ENCODE data around the gene FREM1. TPM values are rescaled to one million over a fixed set of nuclear protein-coding genes. Genes with fewer than 3 reads are reported as not detected.

FREM1 gene
- total and polyA plus RNA-seq, 2 of the 13 experiments (the other 11 are each of a cell fraction or from before 2014, with no cell fraction given), result 64.3 to 202 TPM

DNA sequence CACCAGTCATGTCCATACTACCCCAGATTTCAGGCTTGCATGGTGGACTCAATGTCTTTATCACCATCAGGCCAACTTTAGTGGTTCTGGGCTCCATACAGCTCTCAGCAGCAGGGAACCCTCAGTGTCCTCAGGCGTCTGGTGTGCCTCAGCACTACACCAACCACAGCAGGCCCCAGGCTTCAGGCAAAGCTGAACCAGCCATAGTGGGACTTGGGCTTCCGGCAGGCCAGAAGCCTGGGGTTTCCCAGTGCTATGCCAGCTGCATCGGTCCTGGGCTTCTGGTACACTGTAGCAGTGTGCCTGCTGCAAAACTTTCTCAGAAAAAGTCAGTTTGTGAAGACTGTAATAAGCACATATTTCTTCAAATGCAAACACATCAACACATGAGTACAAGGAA is 205.9 kb downstream of the FREM1 start:
- 13% methylated on average over 3 of the region's 3 CpGs for WGBS (ENCODE audit: low lambda C conversion rate)

More for the DNA sequence above, 205.9 kb downstream of the FREM1 start:
- ChIA-PET CTCF (ENCODE audit: low intra/inter-chr PET ratio, low total read pairs) (no interaction called here), POLR2A (no interaction called here)
- TF ChIP-seq ZNF160 (CRISPR knock-in tag; IDR thresholded peaks at IDR 0.05) (no peak), SMARCE1 (IDR thresholded peaks at IDR 0.05; ENCODE audit: borderline replicate concordance) (no peak), MAF1 (CRISPR knock-in tag; IDR thresholded peaks at IDR 0.05; ENCODE audit: borderline replicate concordance) (no peak), TCF12 (IDR thresholded peaks at IDR 0.05) (no peak), TCF12 (CRISPR knock-in tag; IDR thresholded peaks at IDR 0.05) (no peak), KLF15 (CRISPR knock-in tag; IDR thresholded peaks at IDR 0.05; ENCODE audit: borderline replicate concordance) (no peak), ZBTB7B (CRISPR knock-in tag; IDR thresholded peaks at IDR 0.05) (no peak), ZC3H4 (CRISPR knock-in tag; IDR thresholded peaks at IDR 0.05; ENCODE audit: borderline replicate concordance) (no peak), DNMT3B (CRISPR knock-in tag; conservative IDR thresholded peaks at IDR 0.05) (no peak), GABPB1 (CRISPR knock-in tag; IDR thresholded peaks at IDR 0.05) (no peak), ZNF615 (CRISPR knock-in tag; IDR thresholded peaks at IDR 0.05; ENCODE audit: borderline replicate concordance) (no peak), PRPF4 (IDR thresholded peaks at IDR 0.05; ENCODE audit: low read depth, low read length, poor library complexity, severe bottlenecking) (no peak)
- TF ChIP-seq, protein P1, sequence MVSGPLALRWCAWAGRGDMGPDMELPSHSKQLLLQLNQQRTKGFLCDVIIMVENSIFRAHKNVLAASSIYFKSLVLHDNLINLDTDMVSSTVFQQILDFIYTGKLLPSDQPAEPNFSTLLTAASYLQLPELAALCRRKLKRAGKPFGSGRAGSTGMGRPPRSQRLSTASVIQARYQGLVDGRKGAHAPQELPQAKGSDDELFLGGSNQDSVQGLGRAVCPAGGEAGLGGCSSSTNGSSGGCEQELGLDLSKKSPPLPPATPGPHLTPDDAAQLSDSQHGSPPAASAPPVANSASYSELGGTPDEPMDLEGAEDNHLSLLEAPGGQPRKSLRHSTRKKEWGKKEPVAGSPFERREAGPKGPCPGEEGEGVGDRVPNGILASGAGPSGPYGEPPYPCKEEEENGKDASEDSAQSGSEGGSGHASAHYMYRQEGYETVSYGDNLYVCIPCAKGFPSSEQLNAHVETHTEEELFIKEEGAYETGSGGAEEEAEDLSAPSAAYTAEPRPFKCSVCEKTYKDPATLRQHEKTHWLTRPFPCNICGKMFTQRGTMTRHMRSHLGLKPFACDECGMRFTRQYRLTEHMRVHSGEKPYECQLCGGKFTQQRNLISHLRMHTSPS (CRISPR knock-in tag; IDR thresholded peaks at IDR 0.05; ENCODE audit: low read depth), result no peak
- TF ChIP-seq, protein P2, sequence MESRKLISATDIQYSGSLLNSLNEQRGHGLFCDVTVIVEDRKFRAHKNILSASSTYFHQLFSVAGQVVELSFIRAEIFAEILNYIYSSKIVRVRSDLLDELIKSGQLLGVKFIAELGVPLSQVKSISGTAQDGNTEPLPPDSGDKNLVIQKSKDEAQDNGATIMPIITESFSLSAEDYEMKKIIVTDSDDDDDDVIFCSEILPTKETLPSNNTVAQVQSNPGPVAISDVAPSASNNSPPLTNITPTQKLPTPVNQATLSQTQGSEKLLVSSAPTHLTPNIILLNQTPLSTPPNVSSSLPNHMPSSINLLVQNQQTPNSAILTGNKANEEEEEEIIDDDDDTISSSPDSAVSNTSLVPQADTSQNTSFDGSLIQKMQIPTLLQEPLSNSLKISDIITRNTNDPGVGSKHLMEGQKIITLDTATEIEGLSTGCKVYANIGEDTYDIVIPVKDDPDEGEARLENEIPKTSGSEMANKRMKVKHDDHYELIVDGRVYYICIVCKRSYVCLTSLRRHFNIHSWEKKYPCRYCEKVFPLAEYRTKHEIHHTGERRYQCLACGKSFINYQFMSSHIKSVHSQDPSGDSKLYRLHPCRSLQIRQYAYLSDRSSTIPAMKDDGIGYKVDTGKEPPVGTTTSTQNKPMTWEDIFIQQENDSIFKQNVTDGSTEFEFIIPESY (CRISPR knock-in tag; IDR thresholded peaks at IDR 0.05), result no peak
- Histone ChIP-seq H3K9ac (ENCODE audit: insufficient read depth, low read depth, low read length) (no peak overlapping the region), H3K79me2 (ENCODE audit: insufficient read depth, low read length) (no peaks in the 10 kb centered on the region), H3K4me1 (ENCODE audit: insufficient read depth, low read length) (no peaks in the 10 kb centered on the region), H3K27ac (ENCODE audit: extremely low read length, insufficient read depth, low read length) (no peak overlapping the region), H3K4me3 (replicated peaks in 1 of 3; ENCODE audit: insufficient read depth in 1 of 3, low read depth in 2 of 3, low read length in 3 of 3) (no peak overlapping the region), H3K4me2 (ENCODE audit: low read depth, low read length) (no peak overlapping the region), H3K27me3 (ENCODE audit: control insufficient read depth in 1 of 2, insufficient read depth in 2 of 2, low read length in 2 of 2) (no peaks in the 10 kb centered on the region), H2AFZ (ENCODE audit: low read length) (no peak overlapping the region), H3K36me3 (replicated peaks in 1 of 2; ENCODE audit: control insufficient read depth in 1 of 2, insufficient read depth in 2 of 2, low read length in 2 of 2) (no peaks in the 10 kb centered on the region), H4K20me1 (ENCODE audit: insufficient read depth, low read length) (no peaks in the 10 kb centered on the region), H3K9me3 (ENCODE audit: low read length) (peaks cover 20% of the 10 kb centered on the region; the same call in 1 of the 2 replicates)
- ATAC-seq (no peak), DNase-seq (ENCODE audit: low spot score) (no peak), FAIRE-seq (no peak)
- intact Hi-C loops (cut with micrococcal nuclease; ENCODE audit: unreplicated experiment), result no loop called here
- in situ Hi-C loops (cut with HindIII; ENCODE audit: extremely low pct_ligation_motif_present, low pct_unique_long_range_greater_than_20kb), result no loop called here
- no TSS peak for BruUV-seq (replicated peaks)
